SK-N-SH (cell line): ENCODE measurements around the gene SLC13A2.

Experiments used
- EP300 ChIP-seq, 2 experiments: IDR thresholded peaks; 2 replicates each; pipeline versions ENCODE4 v1.4.0 to v1.6.1; 2012; ENCODE audit warnings: borderline replicate concordance in 1 of 2, low read depth in 1 of 2, low read length in 1 of 2
- EZH2phosphoT487 ChIP-seq: fragments of 200-600 bp; sonication (generic); IDR thresholded peaks from 2 replicates; pipeline ENCODE4 v1.6.1; 2017; ENCODE audit warnings: low read depth, mixed run types, mild to moderate bottlenecking, antibody characterized with exemption, moderate library complexity, borderline replicate concordance
- JUND ChIP-seq: IDR thresholded peaks from 2 replicates; pipeline ENCODE4 v1.4.0; 2012
- NRF1 ChIP-seq: IDR thresholded peaks from 2 replicates; pipeline ENCODE4 v1.6.1; 2012; ENCODE audit warnings: low read depth, mild to moderate bottlenecking, low read length
- POLR2AphosphoS5 ChIP-seq: IDR thresholded peaks from 2 replicates; pipeline ENCODE4 v1.6.1; 2012; ENCODE audit warnings: low read depth, low read length
- RCOR1 ChIP-seq: fragments of 150-350 bp; IDR thresholded peaks from 2 replicates; pipeline ENCODE4 v1.6.1; 2017; ENCODE audit warnings: antibody characterized with exemption, low read length
- SIN3A ChIP-seq: IDR thresholded peaks from 2 replicates; pipeline ENCODE4 v1.6.1; 2012; ENCODE audit warnings: low read depth, mild to moderate bottlenecking, low read length, moderate library complexity, borderline replicate concordance
- USF1 ChIP-seq: IDR thresholded peaks from 2 replicates; pipeline ENCODE4 v1.4.0; 2012; ENCODE audit warnings: low read depth, borderline replicate concordance
- TF ChIP-seq, protein P1 (sequence below): fragments of 200-600 bp; sonication (generic); IDR thresholded peaks from 2 replicates; pipeline ENCODE4 v1.6.1; 2017; ENCODE audit warnings: antibody characterized with exemption, mild to moderate bottlenecking, moderate library complexity
- TF ChIP-seq, protein P2 (sequence below): fragments of 150-350 bp; IDR thresholded peaks from 2 replicates; pipeline ENCODE4 v1.6.1; 2017; ENCODE audit warnings: antibody characterized with exemption, low read length, low read depth, borderline replicate concordance

GRCh38 chr17:28499684-28500357 lies 26.4 kb downstream of the SLC13A2 start:
- TF ChIP-seq RCOR1 = no peak
- TF ChIP-seq, protein P1, sequence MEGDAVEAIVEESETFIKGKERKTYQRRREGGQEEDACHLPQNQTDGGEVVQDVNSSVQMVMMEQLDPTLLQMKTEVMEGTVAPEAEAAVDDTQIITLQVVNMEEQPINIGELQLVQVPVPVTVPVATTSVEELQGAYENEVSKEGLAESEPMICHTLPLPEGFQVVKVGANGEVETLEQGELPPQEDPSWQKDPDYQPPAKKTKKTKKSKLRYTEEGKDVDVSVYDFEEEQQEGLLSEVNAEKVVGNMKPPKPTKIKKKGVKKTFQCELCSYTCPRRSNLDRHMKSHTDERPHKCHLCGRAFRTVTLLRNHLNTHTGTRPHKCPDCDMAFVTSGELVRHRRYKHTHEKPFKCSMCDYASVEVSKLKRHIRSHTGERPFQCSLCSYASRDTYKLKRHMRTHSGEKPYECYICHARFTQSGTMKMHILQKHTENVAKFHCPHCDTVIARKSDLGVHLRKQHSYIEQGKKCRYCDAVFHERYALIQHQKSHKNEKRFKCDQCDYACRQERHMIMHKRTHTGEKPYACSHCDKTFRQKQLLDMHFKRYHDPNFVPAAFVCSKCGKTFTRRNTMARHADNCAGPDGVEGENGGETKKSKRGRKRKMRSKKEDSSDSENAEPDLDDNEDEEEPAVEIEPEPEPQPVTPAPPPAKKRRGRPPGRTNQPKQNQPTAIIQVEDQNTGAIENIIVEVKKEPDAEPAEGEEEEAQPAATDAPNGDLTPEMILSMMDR = no peak
- no peak for TF ChIP-seq POLR2AphosphoS5
- TF ChIP-seq, protein P2, sequence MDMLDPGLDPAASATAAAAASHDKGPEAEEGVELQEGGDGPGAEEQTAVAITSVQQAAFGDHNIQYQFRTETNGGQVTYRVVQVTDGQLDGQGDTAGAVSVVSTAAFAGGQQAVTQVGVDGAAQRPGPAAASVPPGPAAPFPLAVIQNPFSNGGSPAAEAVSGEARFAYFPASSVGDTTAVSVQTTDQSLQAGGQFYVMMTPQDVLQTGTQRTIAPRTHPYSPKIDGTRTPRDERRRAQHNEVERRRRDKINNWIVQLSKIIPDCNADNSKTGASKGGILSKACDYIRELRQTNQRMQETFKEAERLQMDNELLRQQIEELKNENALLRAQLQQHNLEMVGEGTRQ = no peak
- no peak for TF ChIP-seq USF1
- no peak for TF ChIP-seq NRF1
- TF ChIP-seq JUND = no peak
- no peak for TF ChIP-seq EZH2phosphoT487
- no peak for TF ChIP-seq SIN3A
- no peak for TF ChIP-seq EP300 (IDR thresholded peaks at IDR 0.05; ENCODE audit: borderline replicate concordance in 1 of 2, low read depth in 1 of 2, low read length in 1 of 2)
